Motor neuron (in vitro differentiated cells): ENCODE data around the gene SLC6A3. TPM values are rescaled to one million over a fixed set of nuclear protein-coding genes. Genes with fewer than 3 reads are reported as not detected.
A peak's percentile ranks its signal among the peaks of the same experiment; 100 is the strongest.
"Not testable (repeated sequence)": the region's sequence is repeated elsewhere in the genome, so short reads cannot be mapped to it uniquely, and the experiment has no call there.

Experiments
- ATAC-seq, 8 experiments: fragments of 200-7000 bp; cut with Tn5 transposase; replicated peaks in 6 of 8; 2 replicates each; pipeline ENCODE4 v1.8.0; 2021; ENCODE audit warnings: mild to moderate bottlenecking in 8 of 8, moderate library complexity in 8 of 8
- H3K27ac ChIP-seq, 2 donors: fragments of 250-450 bp; sonication (Bioruptor Pico); 2 replicates each; pipeline ENCODE4 v1.9.0; 2021; ENCODE audit warnings: antibody characterized with exemption in 2 of 2, mild to moderate bottlenecking in 2 of 2, moderate library complexity in 1 of 2
- H3K4me1 ChIP-seq, 2 donors: fragments of 250-450 bp; sonication (Bioruptor Pico); replicated peaks in 1 of 2; 2 replicates each; pipeline ENCODE4 v1.6.1; 2021; ENCODE audit warnings: antibody characterized with exemption in 2 of 2, mild to moderate bottlenecking in 2 of 2, moderate library complexity in 1 of 2
- H3K4me3 ChIP-seq, 5 donors: fragments of 250-450 bp; sonication (Bioruptor Pico); 2 replicates each; pipeline ENCODE4 v1.9.0; 2021; ENCODE audit warnings: antibody characterized with exemption in 5 of 5, mild to moderate bottlenecking in 5 of 5, moderate library complexity in 4 of 5
- WGBS, 10 experiments: fragments of 450-650 bp; shearing (Covaris generic); methylation state at CpG; one replicate each; pipeline ENCODE4 v1.0.0; 2022; 5-methylcytosine and 5-hydroxymethylcytosine counted together
- in situ Hi-C, 9 experiments: fragments of 400-800 bp; cut with MboI; loops; one replicate each; pipeline ENCODE4 v1.15.0; 2021; ENCODE audit warnings: low sequenced_read_pairs in 9 of 9, low pct_unique_long_range_greater_than_20kb in 2 of 9; ENCODE audit not compliant: unreplicated experiment in 9 of 9
- total RNA-seq, 8 experiments: library from RNA; unstranded; fragments of 300-600 nt; gene quantifications; 2 replicates each; pipeline versions ENCODE4 v1.2.3 to v1.2.4, GENCODE V29; 2022

Gene SLC6A3
- total RNA-seq, 8 experiments from 2014 or later, result 0.05 to 1.7 (median 0.52) TPM; not detected in 2

DNA sequence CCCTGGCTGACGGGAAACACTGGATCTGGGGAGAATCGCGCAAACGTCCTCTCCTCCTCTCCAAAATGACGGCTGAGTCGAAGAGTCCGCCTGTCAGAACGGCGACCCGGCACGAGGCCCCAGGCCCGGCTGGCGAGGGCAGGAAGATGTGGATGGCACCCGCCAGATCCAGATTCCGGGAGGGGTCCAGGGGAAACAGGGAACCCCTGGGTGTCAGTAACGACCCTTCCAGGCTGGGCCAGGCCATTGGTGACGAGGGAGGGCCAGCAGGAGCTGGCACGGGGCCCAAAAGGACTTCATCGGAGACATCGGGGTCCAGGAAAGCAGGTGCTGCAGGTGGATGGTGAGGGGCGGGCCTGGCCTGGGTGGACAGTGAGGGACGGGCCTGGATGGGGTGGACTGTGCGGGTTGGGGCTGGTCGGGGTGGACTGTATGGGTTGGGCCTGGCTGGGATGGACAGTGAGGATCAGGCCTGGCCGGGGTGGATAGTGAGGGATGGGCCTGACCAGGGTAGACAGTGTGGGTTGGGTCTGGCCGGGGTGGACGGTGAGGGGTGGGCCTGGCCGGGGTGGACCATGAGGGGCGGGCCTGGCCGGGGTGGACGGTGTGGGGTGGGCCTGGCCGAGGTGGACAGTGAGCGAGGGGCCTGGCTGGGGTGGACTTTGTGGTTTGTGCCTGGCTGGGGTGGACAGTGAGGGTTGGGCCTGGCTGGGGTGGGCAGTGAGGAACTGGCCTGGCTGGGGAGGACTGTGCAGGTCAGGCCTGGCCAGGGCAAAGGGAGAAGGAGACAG is 14.0 kb downstream of the SLC6A3 start:
- no peak for ATAC-seq
- H3K27ac ChIP-seq, result no peak overlapping the region
- H3K4me3 ChIP-seq, result no peak overlapping the region
- 70 to 92% (median 85%) methylated on average over 2 to 13 of the region's 33 CpGs; no CpG with 5 or more reads in 6 of the 10 experiments for WGBS, 10 experiments
- no peaks in the 10 kb centered on the region for H3K4me1 ChIP-seq
- in situ Hi-C loops, result no loop called here

DNA sequence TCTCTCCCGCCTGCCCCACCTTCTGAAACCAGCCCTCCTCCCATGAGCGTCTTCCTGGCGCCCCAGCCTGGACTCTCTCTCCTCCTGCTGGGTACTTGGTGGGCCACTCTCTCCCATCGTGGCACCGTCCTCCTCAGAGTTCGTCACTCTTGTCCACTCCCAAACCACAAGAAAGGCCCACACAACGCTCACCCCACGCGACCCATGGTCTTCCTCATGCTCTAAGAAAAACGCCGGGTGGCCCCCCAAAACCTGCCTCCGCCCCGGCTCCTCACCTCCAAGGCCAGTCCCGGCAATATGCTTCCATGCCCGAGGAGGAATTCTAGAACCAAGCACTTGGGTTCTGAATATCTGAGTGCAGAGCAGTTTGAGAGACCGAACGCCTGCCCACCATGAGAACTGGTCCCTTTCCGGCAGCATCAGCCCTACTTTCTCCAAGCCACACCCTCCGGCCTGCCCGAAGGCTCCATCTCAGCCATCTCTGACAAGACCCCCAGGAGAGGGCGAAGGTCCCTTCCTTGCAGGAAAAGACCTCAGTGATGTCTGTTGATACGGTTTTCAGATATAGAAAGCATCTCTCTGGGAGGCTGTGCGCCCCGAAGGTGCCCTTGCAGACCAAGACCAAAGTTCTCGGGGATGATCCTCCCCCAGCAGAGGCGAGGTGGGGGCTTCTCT is 15.0 kb downstream of the SLC6A3 start:
- WGBS, 10 experiments, result 68 to 100% (median 82%) methylated on average over 1 to 11 of the region's 26 CpGs; no CpG with 5 or more reads in 2 of the 10 experiments
- Histone ChIP-seq H3K4me1 (no peaks in the 10 kb centered on the region), H3K27ac (no peak overlapping the region), H3K4me3 (no peak overlapping the region)
- in situ Hi-C loops, result no loop called here
- ATAC-seq, result no peak

DNA sequence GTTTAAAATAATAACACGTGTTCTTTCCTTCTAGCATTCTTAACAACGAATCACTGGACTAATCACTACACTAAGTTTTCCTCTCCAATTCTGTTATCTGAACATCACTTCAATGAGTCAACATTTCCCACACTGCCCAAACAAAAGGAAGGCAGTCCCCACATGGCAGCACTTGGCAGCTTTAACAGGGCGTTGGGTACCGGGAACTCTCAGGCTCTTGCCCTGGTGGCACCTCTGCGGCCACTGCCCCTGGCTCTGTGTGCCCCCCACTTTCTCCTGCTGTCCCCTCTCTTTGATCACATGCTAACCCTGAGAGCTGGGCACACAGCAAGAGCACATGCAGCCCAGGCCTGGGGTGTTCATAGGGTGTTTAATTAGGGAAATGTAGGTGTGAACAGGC is 15.7 kb downstream of the SLC6A3 start:
- no peak for ATAC-seq
- in situ Hi-C loops, result no loop called here
- Histone ChIP-seq H3K4me3 (no peak overlapping the region), H3K4me1 (no peaks in the 10 kb centered on the region), H3K27ac (no peak overlapping the region)
- WGBS, 10 experiments, result 50 to 100% (median 94%) methylated on average over 1 to 3 of the region's 5 CpGs; no CpG with 5 or more reads in 4 of the 10 experiments

DNA sequence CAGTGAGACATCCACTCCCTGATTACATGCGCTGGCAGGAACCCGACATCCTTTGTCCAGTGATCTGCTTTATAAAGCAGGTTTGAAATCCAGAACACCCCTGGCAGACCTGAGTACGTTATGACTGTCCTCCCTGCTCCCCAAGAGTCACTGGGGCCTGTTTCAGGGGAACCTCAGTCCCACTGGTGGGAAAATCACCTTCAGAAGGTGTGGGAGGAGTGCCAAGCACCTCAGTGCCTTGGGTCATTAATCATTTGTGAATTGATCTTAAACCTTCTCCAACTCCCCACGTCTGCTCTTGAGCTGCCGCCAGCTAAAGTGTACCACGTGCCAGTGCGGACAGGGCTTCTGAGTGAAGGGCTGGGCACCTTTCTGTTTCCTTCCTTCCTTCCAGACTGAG is 16.2 kb downstream of the SLC6A3 start:
- no peak overlapping the region for H3K27ac ChIP-seq
- WGBS, 10 experiments, result 53 to 100% (median 80%) methylated on average over 1 to 7 of the region's 7 CpGs; no CpG with 5 or more reads in 5 of the 10 experiments
- H3K4me1 ChIP-seq, result no peaks in the 10 kb centered on the region
- H3K4me3 ChIP-seq, result no peak overlapping the region
- in situ Hi-C loops, result no loop called here
- ATAC-seq, result no peak

DNA sequence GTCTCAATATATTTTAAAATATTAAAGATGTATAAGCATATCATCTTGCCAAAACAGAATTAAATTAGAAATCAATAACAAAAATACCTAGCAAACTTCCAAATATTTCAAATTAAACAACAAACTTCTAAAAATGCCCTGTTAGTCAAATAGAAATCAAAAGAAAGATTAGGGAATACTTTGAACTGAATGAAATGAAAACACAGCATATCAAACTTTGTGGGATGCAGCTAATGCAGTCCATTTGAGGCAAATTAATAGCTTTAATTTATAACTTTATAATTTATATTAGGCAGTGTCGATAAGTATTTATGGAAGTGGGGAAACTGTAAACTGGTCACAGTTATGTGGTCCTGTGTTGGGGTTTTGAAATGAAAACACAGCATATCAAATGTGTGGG is 17.1 kb downstream of the SLC6A3 start:
- ATAC-seq, result no peak

DNA sequence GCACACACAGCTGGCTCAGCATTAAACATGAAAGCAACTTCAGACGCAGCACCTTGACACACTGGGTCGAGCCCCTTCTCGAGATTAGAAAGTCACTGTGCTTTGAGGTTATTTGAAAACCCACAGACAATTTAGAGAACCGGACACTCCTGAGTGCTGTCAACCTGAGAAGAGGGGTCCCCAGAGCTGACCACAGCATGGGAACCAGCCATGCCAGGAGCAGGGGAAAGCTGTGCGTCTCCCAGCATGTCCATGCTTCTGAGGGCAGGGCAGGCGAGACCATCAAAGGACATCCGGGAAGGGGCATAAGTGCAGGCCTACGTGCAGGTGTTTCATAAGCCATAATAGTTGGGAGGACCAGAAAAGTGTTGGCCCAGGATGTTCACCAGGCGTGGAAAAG is 20.5 kb downstream of the SLC6A3 start:
- Histone ChIP-seq H3K4me1 (no peaks in the 10 kb centered on the region), H3K27ac (no peak overlapping the region), H3K4me3 (no peak overlapping the region)
- WGBS, 10 experiments, result 40 to 93% (median 60%) methylated on average over 1 to 6 of the region's 9 CpGs; no CpG with 5 or more reads in 3 of the 10 experiments
- ATAC-seq, result no peak
- in situ Hi-C loops, result no loop called here

More for the DNA sequence above, 17.1 kb downstream of the SLC6A3 start:
- in situ Hi-C loops, result no loop called here
- Histone ChIP-seq H3K27ac (no peak overlapping the region), H3K4me1 (no peaks in the 10 kb centered on the region), H3K4me3 (no peak overlapping the region)
- WGBS, 10 experiments, result 0 to 60% (median 33%) methylated on average over 1 of the region's 1 CpG; no CpG with 5 or more reads in 3 of the 10 experiments

DNA sequence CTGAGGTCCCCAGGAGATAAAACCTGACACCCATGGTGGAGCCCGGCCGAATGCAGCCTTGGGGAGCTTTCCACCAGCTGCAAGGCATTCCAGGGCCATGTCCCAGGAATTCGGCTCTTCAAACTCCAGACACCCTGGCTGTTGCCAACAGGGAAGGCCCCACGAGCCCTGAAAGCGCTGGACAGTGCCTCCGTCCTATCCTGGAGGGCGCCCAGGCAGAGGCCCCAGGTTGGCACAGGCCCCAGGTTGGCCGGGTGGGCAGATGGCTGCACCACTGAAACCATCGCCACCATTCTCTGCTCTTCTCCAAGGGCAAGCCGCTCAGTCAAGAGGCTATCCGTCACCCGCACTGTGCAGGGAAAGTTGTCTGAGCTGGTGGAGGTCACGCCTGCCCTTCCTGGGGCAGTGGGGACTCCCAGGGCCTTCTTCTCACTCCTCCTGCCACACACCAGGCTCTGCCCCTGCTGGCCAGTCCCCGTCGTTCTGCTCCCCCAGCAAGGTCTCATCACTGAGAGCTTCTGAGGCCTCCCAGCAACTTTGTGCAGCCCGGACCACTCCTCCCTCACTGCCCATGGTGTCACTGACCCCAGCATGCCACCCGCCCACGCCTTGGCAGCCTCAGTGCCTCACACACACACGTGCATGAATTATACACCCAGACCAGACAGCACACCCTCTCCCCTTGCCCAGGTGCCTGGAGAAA is 21.2 kb downstream of the SLC6A3 start:
- no peak overlapping the region for H3K27ac ChIP-seq
- in situ Hi-C loops, result no loop called here
- no peak overlapping the region for H3K4me3 ChIP-seq
- H3K4me1 ChIP-seq, result no peaks in the 10 kb centered on the region
- no peak for ATAC-seq
- WGBS, 10 experiments, result 11 to 66% (median 50%) methylated on average over 1 to 7 of the region's 19 CpGs; no CpG with 5 or more reads in 6 of the 10 experiments

DNA sequence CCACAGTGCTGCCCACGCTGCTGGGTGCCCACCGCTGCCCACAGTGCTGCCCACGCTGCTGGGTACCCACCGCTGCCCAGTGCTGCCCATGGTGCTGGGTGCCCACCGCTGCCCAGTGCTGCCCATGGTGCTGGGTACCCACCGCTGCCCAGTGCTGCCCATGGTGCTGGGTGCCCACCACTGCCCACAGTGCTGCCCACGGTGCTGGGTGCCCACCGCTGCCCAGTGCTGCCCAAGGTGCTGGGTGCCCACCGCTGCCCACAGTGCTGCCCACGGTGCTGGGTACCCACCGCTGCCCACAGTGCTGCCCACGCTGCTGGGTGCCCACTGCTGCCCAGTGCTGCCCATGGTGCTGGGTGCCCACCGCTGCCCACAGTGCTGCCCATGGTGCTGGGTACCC is 22.7 kb downstream of the SLC6A3 start:
- no CpG with 5 or more reads among the region's 13 CpGs for WGBS, 10 experiments
- in situ Hi-C loops, H3K4me1 ChIP-seq, H3K4me3 ChIP-seq, H3K27ac ChIP-seq, ATAC-seq: not testable (repeated sequence)

DNA sequence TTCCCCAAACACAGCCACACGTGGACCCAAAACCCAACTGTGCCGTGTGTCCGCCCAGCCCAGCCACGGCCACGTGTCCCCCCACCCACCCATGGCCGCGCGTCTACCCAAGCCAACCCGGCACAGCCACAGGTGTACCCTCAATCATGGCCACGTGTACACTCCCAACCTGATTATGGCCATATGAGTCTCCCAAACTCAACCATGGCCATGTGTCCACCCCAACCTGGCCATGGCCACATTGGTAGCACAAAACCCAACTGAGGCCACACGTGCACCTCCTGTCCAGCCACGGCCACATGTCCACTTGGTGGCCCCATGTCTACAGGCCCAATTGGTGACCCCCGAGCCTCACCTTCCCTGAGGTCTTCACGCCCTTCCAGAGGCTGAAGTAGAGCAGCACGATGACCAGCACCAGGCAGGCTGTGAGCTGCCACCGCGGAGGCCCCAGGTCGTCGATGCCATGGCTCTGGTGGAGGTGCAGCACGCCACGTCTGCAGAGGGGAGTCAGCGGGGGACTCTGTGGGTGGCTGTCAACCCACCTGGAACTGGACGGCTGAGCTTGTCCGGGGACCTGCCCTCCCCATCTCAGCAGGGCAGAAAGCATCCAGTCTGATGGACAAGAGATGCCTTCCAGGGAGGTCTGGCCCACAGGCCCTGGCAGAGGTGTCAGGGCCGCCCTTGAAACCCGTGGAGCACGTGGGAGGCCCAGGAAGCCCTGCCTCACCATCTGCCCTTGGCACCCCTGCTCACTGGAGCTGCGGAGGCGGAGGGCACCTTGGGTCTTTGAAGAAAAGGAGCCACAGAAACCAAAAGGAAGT is 23.5 kb downstream of the SLC6A3 start:
- Histone ChIP-seq H3K27ac (no peak overlapping the region), H3K4me3 (no peak overlapping the region), H3K4me1 (no peaks in the 10 kb centered on the region)
- no peak for ATAC-seq
- WGBS, 10 experiments, result 24 to 100% methylated on average over 1 to 3 of the region's 29 CpGs; no CpG with 5 or more reads in 8 of the 10 experiments
- in situ Hi-C loops, result no loop called here

- no peak overlapping the region for H3K27ac ChIP-seq
- peak in 2 of 8 experiments; percentile 38 to 86 for ATAC-seq
- no peak overlapping the region for H3K4me3 ChIP-seq
- in situ Hi-C loops, result no loop called here
- 53 to 100% (median 67%) methylated on average over 2 to 15 of the region's 23 CpGs; no CpG with 5 or more reads in 4 of the 10 experiments for WGBS, 10 experiments
- H3K4me1 ChIP-seq, result no peaks in the 10 kb centered on the region
Measured at GRCh38 chr5:1420211-1421195, 24.7 kb downstream of the SLC6A3 start.

DNA sequence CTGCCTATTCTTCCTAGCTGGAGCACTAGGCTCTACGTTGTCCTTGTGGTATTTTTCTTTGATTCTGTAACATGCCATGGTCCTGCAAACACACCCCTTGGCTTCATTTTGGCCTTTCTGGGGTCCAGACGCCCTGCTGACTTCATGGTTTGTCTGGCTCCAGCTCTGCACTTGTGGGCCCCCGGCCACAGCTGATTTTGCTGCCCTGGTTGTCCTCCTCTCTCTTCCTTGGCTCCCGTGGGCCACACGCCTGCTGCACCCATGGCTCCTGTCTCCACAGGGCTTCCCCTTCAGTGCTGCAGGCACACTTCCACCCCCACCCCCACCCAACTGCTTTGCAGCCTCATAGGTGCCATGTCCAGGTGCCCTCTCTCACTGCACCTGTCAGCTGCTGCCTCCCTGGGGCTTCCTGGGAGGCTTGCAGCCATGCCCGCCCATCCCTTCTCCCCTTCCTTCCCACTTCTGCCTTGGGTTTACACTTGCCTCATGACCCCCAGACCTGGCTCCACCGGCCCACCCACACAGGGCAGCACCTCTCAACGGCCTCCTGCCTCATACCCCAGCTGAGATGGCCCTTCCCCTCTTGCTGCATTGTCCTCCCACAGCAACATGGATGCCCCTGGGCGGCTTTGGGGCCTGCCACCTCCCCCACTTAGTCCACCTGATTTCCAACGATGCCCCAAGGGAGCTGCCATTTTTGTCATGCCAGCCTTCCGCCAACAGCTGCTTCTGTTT is 25.6 kb downstream of the SLC6A3 start:
- Histone ChIP-seq H3K4me3 (no peak overlapping the region), H3K27ac (no peak overlapping the region), H3K4me1 (peaks cover 0 to 2% of the 10 kb centered on the region in 2 donors)
- WGBS, 10 experiments, result 0 to 80% (median 43%) methylated on average over 1 to 4 of the region's 11 CpGs; no CpG with 5 or more reads in 2 of the 10 experiments
- no peak for ATAC-seq
- in situ Hi-C loops, result no loop called here
